Right lobe of liver (tissue), 4 donors: ENCODE results near the gene LRRN2.

Source experiments
- CTCF ChIP-seq, 4 donors: fragments of 200-600 bp in 3 of 4; fragments of 450-650 bp in 1 of 4; IDR thresholded peaks; one replicate each; pipeline versions ENCODE4 v1.5.1 to v1.8.0; 2016 to 2022; ENCODE audit warnings: antibody characterized with exemption in 4 of 4, mild to moderate bottlenecking in 2 of 4
- POLR2A ChIP-seq: fragments of 450-650 bp; IDR thresholded peaks from one replicate; pipeline ENCODE4 v1.6.1; 2017; ENCODE audit warnings: antibody characterized with exemption, mild to moderate bottlenecking
- donor health status: DM: no; HTN: no; CAD: no.
- donor health status: DM: no; HTN: no; CAD: no.
- donor health status: DM: no; HTN: yes; CAD: no.

- TF ChIP-seq CTCF (IDR thresholded peaks at IDR 0.05): no peak
- no peak for TF ChIP-seq POLR2A
These were observed 29.4 kb upstream of the LRRN2 start for GRCh38 chr1:204714861-204715511.
